Activated naive CD8-positive, alpha-beta T cell treated with anti-CD3 and anti-CD28 coated beads, Interleukin-2, amount 50 U/mL, for 24 hours (primary cell): ENCODE measurements around the gene ANXA4.
A peak's percentile ranks its signal among the peaks of the same experiment; 100 is the strongest.
"Not testable (repeated sequence)": the region's sequence is repeated elsewhere in the genome, so short reads cannot be mapped to it uniquely, and the experiment has no call there.

Experiments used
- ATAC-seq: fragments of 150-1000 bp; cut with Tn5 transposase; one replicate; pipeline ENCODE4 v1.10.0; 2021
- DNase-seq: peaks from one replicate; pipeline ENCODE4 v3.0.0; 2021
- H3K27ac Mint-ChIP-seq: one replicate; pipeline ENCODE4 v1.8.0; 2021; ENCODE audit warnings: mild to moderate bottlenecking, mixed read lengths
- H3K27me3 Mint-ChIP-seq: one replicate; pipeline ENCODE4 v1.8.0; 2021; ENCODE audit warnings: mixed read lengths
- H3K36me3 Mint-ChIP-seq: one replicate; pipeline ENCODE4 v1.8.0; 2021; ENCODE audit warnings: low read depth, mixed read lengths
- H3K4me1 Mint-ChIP-seq: one replicate; pipeline ENCODE4 v1.8.0; 2021; ENCODE audit warnings: mixed read lengths
- H3K4me3 Mint-ChIP-seq: one replicate; pipeline ENCODE4 v1.8.0; 2021; ENCODE audit warnings: mild to moderate bottlenecking, moderate library complexity, mixed read lengths
- H3K9me3 Mint-ChIP-seq: one replicate; pipeline ENCODE4 v1.8.0; 2021; ENCODE audit warnings: mixed read lengths

ANXA4 gene

GRCh38 chr2:69773206-69773605 is 31.3 kb downstream of the ANXA4 start:
- DNase-seq (no peak), ATAC-seq (peak; percentile 74)
- Mint-ChIP-seq H3K27me3 (no peaks in the 10 kb centered on the region), H3K27ac (peak overlapping the region; percentile 74), H3K36me3 (peaks cover 5% of the 10 kb centered on the region), H3K9me3 (peaks cover 8% of the 10 kb centered on the region), H3K4me1 (peaks cover 76% of the 10 kb centered on the region), H3K4me3 (no peak overlapping the region)

DNA sequence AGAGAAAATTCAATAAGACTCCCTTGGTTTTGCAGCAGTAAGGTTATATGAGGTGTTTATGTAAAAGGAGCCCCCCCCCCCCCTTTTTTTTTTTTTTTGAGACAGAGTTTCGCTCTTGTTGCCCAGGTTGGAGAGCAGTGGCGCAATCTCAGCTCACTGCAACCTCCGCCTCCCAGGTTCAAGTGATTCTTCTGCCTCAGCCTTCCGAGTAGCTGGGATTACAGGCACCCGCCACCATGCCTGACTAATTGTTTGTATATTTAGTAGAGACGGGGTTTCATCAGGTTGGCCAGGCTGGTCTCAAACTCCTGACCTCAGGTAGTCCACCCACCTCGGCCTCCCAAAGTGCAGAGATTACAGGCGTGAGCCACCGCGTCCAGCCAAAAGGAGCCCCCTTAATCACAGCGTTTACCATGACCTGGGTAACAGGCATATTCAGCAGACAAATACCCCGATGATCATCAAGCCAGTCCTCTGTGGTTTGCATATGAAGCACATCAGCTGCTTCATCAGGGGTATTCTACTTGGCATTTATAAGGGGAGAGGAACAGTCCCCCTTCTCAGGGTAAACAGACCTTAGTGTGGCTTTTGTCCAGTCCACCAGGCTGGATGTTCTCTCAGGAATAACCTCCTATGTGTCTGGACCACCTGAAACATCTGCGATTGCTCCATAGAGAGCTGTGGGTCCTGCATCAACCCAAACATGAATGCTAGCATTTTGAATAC is 32.5 kb downstream of the ANXA4 start:
- Mint-ChIP-seq H3K4me3 (peak overlapping the region; percentile 21), H3K4me1 (peaks cover 74% of the 10 kb centered on the region), H3K27ac (peak overlapping the region; percentile 74)
- not testable (repeated sequence) for H3K27me3 Mint-ChIP-seq, H3K36me3 Mint-ChIP-seq, DNase-seq, H3K9me3 Mint-ChIP-seq
- ATAC-seq: peak; percentile 30

DNA sequence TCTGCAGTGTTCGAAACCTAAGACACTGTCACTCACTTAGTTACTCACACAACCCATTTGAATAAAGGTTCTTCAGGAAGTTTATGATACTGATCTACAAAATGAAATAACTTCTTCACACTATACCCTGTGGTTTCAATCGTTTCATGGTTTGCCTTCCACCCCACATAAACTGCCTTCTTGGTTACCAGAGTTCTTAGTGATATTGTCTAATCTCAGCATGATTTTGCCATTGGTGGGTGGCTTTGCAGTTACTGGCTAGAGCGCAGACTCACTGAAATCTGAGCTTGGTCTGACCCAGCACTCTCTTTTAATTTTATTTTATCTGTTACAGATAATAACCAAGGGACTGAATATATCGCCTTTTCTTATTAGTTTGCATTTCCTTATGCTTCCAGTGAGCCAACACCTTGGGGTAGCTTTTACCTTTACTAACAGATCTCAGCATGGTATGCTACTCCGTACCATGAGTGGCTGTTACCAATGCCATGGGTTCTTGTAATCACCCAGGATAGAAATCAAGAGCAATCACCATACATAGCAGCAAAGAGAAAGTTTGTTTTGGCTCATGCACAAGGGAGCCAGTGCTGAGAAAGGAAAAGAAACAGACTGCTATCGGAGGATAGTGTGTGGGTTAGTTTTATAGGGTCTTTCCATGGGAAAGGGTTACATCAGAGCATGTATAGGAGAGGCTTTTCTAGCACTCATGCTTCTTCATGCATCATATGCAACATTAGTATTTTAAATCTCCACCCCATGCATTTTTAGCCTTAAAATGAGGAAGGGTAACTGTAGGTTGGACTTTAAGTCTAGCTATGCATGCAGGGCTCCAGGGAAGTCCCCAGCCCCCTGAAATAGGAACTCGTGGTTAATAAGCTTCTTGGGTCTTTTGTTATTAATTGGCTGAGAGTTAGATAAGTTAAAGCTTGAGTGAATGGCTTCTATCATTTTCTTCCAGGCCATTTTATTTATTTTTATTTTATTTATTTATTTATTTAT is 33.3 kb downstream of the ANXA4 start:
- DNase-seq: peak; percentile 25
- peaks cover 8% of the 10 kb centered on the region for H3K9me3 Mint-ChIP-seq
- no peaks in the 10 kb centered on the region for H3K27me3 Mint-ChIP-seq
- ATAC-seq: peak; percentile 84
- peaks cover 73% of the 10 kb centered on the region for H3K4me1 Mint-ChIP-seq
- H3K36me3 Mint-ChIP-seq: peaks cover 5% of the 10 kb centered on the region
- peak overlapping the region; percentile 74 for H3K27ac Mint-ChIP-seq
- H3K4me3 Mint-ChIP-seq: peak overlapping the region; percentile 4

- Mint-ChIP-seq H3K4me3 (no peak overlapping the region), H3K36me3 (peaks cover 5% of the 10 kb centered on the region), H3K27ac (no peak overlapping the region), H3K27me3 (no peaks in the 10 kb centered on the region), H3K9me3 (peaks cover 8% of the 10 kb centered on the region), H3K4me1 (peaks cover 61% of the 10 kb centered on the region)
- no peak for ATAC-seq
- no peak for DNase-seq
Observed at GRCh38 chr2:69776886-69777785, 35.2 kb downstream of the ANXA4 start.

GRCh38 chr2:69777786-69778105 is 35.8 kb downstream of the ANXA4 start:
- no peak overlapping the region for H3K4me3 Mint-ChIP-seq
- no peaks in the 10 kb centered on the region for H3K27me3 Mint-ChIP-seq
- ATAC-seq: no peak
- DNase-seq: no peak
- H3K36me3 Mint-ChIP-seq: peaks cover 5% of the 10 kb centered on the region
- no peak overlapping the region for H3K27ac Mint-ChIP-seq
- H3K9me3 Mint-ChIP-seq: peaks cover 8% of the 10 kb centered on the region
- H3K4me1 Mint-ChIP-seq: peaks cover 55% of the 10 kb centered on the region

- peaks cover 8% of the 10 kb centered on the region for H3K9me3 Mint-ChIP-seq
- DNase-seq (no peak), ATAC-seq (peak; percentile 50)
- H3K27ac Mint-ChIP-seq: no peak overlapping the region
- H3K27me3 Mint-ChIP-seq: no peaks in the 10 kb centered on the region
- peaks cover 38% of the 10 kb centered on the region for H3K4me1 Mint-ChIP-seq
- peaks cover 5% of the 10 kb centered on the region for H3K36me3 Mint-ChIP-seq
- no peak overlapping the region for H3K4me3 Mint-ChIP-seq
Observed at GRCh38 chr2:69779258-69780001, 37.5 kb downstream of the ANXA4 start.

DNA sequence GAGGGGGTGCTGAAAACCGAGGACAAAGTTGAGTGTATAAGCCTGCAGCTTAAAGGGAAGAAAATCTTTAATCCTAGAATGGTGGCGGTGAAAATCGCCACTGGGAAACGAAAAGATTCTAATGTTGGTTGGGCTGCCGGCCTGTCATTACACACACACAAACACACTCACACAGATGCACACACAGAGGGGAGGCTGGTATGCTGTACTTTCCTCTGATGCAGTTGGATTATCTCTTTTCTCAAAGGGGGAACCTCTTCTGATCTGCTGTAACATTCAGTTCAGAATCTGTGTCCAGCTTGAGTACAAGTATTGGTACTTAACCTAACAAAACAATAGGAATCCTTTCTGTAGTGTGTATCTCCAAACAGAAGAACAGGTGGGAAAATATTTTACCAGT is 39.0 kb downstream of the ANXA4 start:
- no peak overlapping the region for H3K27ac Mint-ChIP-seq
- H3K27me3 Mint-ChIP-seq: no peaks in the 10 kb centered on the region
- peaks cover 8% of the 10 kb centered on the region for H3K9me3 Mint-ChIP-seq
- H3K4me3 Mint-ChIP-seq: no peak overlapping the region
- DNase-seq (no peak), ATAC-seq (no peak)
- H3K4me1 Mint-ChIP-seq: peaks cover 25% of the 10 kb centered on the region
- peaks cover 5% of the 10 kb centered on the region for H3K36me3 Mint-ChIP-seq

DNA sequence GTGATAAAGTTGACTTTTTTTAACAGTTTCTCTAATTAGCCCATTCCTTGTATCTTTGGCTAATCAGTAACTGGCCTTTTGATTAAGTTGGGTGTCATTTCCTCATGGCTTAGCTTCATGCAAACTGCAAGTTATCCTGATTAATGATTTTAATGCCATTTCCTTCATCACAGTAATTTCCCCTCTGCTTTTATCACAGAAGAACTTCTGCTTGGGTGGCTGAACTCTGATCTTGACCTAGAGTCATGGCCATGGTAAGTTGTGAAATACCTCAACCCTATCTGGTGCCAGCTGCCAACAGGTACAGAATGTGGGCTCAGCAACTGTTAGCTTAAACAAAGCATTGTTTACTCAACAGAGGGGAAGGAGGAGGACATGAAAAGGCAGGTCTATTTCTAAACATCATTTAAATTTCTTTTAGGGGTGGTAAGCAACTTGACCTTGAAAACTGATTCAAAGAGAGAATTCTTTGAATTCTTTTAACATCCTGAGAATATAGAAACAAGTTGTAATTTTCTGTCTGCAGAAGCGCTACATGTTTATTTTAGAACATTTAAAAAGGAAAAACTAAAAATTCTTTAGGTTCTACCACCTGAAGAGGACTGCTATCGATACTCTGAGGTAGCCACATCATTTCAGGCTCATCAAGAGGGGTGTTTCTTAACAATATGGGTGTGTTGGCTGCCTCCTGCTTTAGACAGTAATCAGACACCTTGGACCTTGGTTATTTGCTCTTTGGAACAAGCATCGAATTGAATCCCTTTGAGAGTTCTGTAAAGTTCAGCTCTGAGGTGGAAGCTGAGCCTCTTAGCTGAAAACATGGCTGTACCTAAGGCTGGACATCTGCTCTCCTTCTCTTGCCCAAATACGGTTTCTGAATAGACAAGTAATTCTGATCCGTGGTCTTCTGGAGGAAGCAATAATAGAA is 39.7 kb downstream of the ANXA4 start:
- peaks cover 20% of the 10 kb centered on the region for H3K4me1 Mint-ChIP-seq
- DNase-seq (no peak), ATAC-seq (no peak)
- peaks cover 3% of the 10 kb centered on the region for H3K9me3 Mint-ChIP-seq
- no peaks in the 10 kb centered on the region for H3K27me3 Mint-ChIP-seq
- peaks cover under 1% of the 10 kb centered on the region for H3K36me3 Mint-ChIP-seq
- no peak overlapping the region for H3K27ac Mint-ChIP-seq
- no peak overlapping the region for H3K4me3 Mint-ChIP-seq

DNA sequence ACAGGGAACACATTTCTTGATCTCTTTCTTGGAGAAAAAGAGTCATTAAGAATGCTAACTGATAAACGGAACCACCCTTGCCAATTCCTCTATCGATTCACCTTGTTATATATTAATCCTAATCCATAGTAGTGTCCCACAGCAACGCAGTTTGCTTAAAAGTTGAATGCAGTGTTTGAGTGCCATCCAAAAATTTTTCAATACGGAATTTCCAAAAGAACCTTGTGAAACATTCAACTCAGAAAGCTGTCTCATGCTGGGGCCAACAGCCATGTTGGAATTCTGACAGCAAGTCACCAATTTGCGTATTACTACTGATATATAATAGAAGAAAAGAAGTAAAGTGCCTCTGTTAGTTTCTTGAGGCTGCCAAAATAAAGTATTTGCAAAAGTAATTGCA is 42.3 kb downstream of the ANXA4 start:
- Mint-ChIP-seq H3K4me3 (no peak overlapping the region), H3K27me3 (no peaks in the 10 kb centered on the region), H3K4me1 (peaks cover 14% of the 10 kb centered on the region), H3K9me3 (no peaks in the 10 kb centered on the region), H3K27ac (no peak overlapping the region), H3K36me3 (no peaks in the 10 kb centered on the region)
- DNase-seq (no peak), ATAC-seq (no peak)

DNA sequence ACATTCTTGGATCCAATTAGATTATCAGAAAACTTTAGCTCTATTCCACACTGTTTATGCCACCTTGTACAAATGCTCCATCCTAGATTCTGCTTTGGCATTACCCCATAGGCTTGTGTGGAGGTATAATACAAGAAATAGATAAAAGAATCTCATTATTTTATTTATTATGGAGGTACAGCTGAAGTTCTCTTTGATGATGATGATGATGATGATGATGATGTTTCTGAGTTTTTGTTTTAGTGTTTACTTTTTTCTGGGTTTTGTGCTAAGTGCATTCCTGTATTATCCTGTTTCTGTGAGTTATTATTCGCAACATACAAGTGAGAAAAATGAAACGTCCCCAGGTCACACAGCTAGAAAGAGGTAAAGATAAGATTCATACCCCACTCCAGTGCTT is 43.4 kb downstream of the ANXA4 start:
- peaks cover 18% of the 10 kb centered on the region for H3K4me1 Mint-ChIP-seq
- no peak for DNase-seq
- no peak overlapping the region for H3K4me3 Mint-ChIP-seq
- ATAC-seq: no peak
- no peak overlapping the region for H3K27ac Mint-ChIP-seq
- H3K9me3 Mint-ChIP-seq: no peaks in the 10 kb centered on the region
- H3K27me3 Mint-ChIP-seq: no peaks in the 10 kb centered on the region
- H3K36me3 Mint-ChIP-seq: no peaks in the 10 kb centered on the region

- no peak for ATAC-seq
- no peak for DNase-seq
- H3K27me3 Mint-ChIP-seq: no peaks in the 10 kb centered on the region
- no peak overlapping the region for H3K27ac Mint-ChIP-seq
- H3K4me3 Mint-ChIP-seq: no peak overlapping the region
- H3K9me3 Mint-ChIP-seq: no peaks in the 10 kb centered on the region
- H3K36me3 Mint-ChIP-seq: no peaks in the 10 kb centered on the region
- H3K4me1 Mint-ChIP-seq: peaks cover 24% of the 10 kb centered on the region
Observed at GRCh38 chr2:69786052-69786560, 44.2 kb downstream of the ANXA4 start.

DNA sequence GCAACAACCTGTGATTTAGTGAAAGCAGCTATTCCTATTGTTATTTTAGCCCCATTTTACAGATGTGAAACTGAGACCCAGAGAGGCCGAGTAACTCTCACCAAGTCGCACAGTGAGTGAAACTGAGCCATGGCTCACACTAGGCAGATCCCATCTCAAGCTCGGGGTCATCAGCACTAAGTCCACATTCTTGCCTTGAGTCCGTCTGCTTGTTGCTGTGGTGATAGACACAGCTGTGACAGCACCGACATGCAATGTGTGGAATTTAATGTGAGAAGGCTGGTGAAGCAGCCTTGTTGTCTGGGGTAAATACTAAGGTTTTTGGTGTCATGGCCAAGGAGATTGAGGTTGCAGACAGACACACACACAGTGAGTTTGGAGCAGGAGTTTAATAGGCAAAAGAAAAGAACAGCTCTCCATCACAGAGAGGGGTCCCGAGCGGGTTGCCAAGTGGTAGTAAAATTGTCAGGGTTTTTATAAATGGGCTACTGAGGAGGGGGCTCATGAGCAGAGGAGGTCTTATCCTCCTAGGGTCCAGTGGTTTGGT is 47.3 kb downstream of the ANXA4 start:
- Mint-ChIP-seq H3K4me1 (peaks cover 21% of the 10 kb centered on the region), H3K27ac (no peak overlapping the region), H3K4me3 (no peak overlapping the region), H3K36me3 (no peaks in the 10 kb centered on the region), H3K27me3 (no peaks in the 10 kb centered on the region), H3K9me3 (no peaks in the 10 kb centered on the region)
- ATAC-seq: no peak
- no peak for DNase-seq
